Measurements from ENCODE around the gene PKD1L1.

Gene PKD1L1

GRCh38 chr7:47787249-47788069 lies 160.8 kb downstream of the PKD1L1 start:
- DNase-seq, result no peak

- no peak for DNase-seq
Measured at GRCh38 chr7:47786557-47787248, 161.6 kb downstream of the PKD1L1 start.

GRCh38 chr7:47785923-47786556 lies 162.2 kb downstream of the PKD1L1 start:
- no peak for DNase-seq

- DNase-seq, result no peak
Measured at GRCh38 chr7:47783456-47784223, 164.6 kb downstream of the PKD1L1 start.

GRCh38 chr7:47782792-47783191 lies 165.5 kb downstream of the PKD1L1 start:
- no peak for DNase-seq

GRCh38 chr7:47782022-47782421 lies 166.2 kb downstream of the PKD1L1 start:
- no peak for DNase-seq

- DNase-seq, result no peak
Measured at GRCh38 chr7:47780555-47780954, 167.7 kb downstream of the PKD1L1 start.

- DNase-seq, result no peak
Measured at GRCh38 chr7:47779341-47779771, 168.9 kb downstream of the PKD1L1 start.

GRCh38 chr7:47778153-47778661 lies 170.1 kb downstream of the PKD1L1 start:
- DNase-seq, result no peak

GRCh38 chr7:47777531-47778152 lies 170.6 kb downstream of the PKD1L1 start:
- no peak for DNase-seq

GRCh38 chr7:47776335-47776734 lies 171.9 kb downstream of the PKD1L1 start:
- no peak for DNase-seq

GRCh38 chr7:47775238-47775637 lies 173.0 kb downstream of the PKD1L1 start:
- DNase-seq, result no peak

- no peak for DNase-seq
Measured at GRCh38 chr7:47772492-47772891, 175.8 kb downstream of the PKD1L1 start.

GRCh38 chr7:47771990-47772360 lies 176.3 kb downstream of the PKD1L1 start:
- DNase-seq, result no peak

GRCh38 chr7:47771336-47771989 lies 176.8 kb downstream of the PKD1L1 start:
- DNase-seq, result no peak

GRCh38 chr7:47766126-47766525 lies 182.1 kb downstream of the PKD1L1 start:
- DNase-seq, result no peak

- DNase-seq, result no peak
Measured at GRCh38 chr7:47765373-47765979, 182.8 kb downstream of the PKD1L1 start.

- no peak for DNase-seq
Measured at GRCh38 chr7:47764746-47765145, 183.5 kb downstream of the PKD1L1 start.

- DNase-seq, result no peak
Measured at GRCh38 chr7:47763063-47763974, 184.9 kb downstream of the PKD1L1 start.

GRCh38 chr7:47762746-47763062 lies 185.6 kb downstream of the PKD1L1 start:
- no peak for DNase-seq
